ENCODE measurements around the gene ANP32B. TPM values are rescaled to one million over a fixed set of nuclear protein-coding genes. Genes with fewer than 3 reads are reported as not detected.

Gene ANP32B
- total and polyA plus RNA-seq, 12 donors: 13.4 to 156 (median 66.0) TPM

DNA sequence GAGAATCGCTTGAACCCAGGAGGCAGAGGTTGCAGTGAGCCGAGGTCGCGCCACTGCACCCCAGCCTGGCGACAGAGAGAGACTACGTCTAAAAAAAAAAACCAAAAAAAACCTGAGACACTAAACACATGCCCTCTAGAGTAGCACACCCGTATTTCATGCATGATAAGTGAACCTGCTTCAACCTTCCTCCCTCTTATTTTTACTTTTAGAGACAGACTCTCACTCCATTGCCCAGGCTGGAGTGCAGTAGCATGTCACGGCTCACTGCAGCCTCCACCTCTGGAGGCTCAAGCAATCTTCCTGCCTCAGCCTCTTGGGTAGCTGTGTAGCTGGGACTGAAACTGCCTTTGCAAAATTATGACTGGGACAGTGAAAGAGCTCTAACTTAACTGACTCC, 55.8 kb downstream of the ANP32B start:
- no peaks in the 10 kb centered on the region for H3K4me1 ChIP-seq (replicated peaks in 1 of 2)
- WGBS, 4 donors: 75 to 91% (median 82%) methylated on average over 8 of the region's 8 CpGs
- DNase-seq: no peak
- TF ChIP-seq CTCF (IDR thresholded peaks at IDR 0.05): no peak
- no peak for TF ChIP-seq POLR2A (IDR thresholded peaks at IDR 0.05)
- no peak overlapping the region for H3K27ac ChIP-seq
- no peaks in the 10 kb centered on the region for H3K36me3 ChIP-seq (replicated peaks in 1 of 2)
- H3K9me3 ChIP-seq (replicated peaks in 1 of 3): no peaks in the 10 kb centered on the region
- intact Hi-C loops (cut with DNase I): loop anchor here (10.0 kb wide), 3 partner anchors 54 to 324 kb away; partner anchors contain the start of genes ANP32B (in 1 of the 2) and TRMO (in 1 of the 2)
- no peak overlapping the region for H3K4me3 ChIP-seq
- H3K27me3 ChIP-seq: no peaks in the 10 kb centered on the region

GRCh38 chr9:98039607-98040017, 56.5 kb downstream of the ANP32B start:
- Histone ChIP-seq H3K4me1 (replicated peaks in 1 of 2) (no peaks in the 10 kb centered on the region), H3K9me3 (replicated peaks in 1 of 3) (no peaks in the 10 kb centered on the region), H3K36me3 (replicated peaks in 1 of 2) (no peaks in the 10 kb centered on the region), H3K4me3 (no peak overlapping the region), H3K27ac (no peak overlapping the region), H3K27me3 (no peaks in the 10 kb centered on the region)
- intact Hi-C loops (cut with DNase I): loop anchor here (10.0 kb wide), 3 partner anchors 55 to 325 kb away; partner anchors contain the start of genes ANP32B (in 1 of the 2) and TRMO (in 1 of the 2)
- 72 to 77% (median 74%) methylated on average over 9 to 10 of the region's 10 CpGs for WGBS, 4 donors
- no peak for DNase-seq
- no peak for TF ChIP-seq POLR2A (IDR thresholded peaks at IDR 0.05)
- no peak for TF ChIP-seq CTCF (IDR thresholded peaks at IDR 0.05)

GRCh38 chr9:98040212-98040611, 57.1 kb downstream of the ANP32B start:
- H3K36me3 ChIP-seq (replicated peaks in 1 of 2): no peaks in the 10 kb centered on the region
- no peak overlapping the region for H3K4me3 ChIP-seq
- no peak for TF ChIP-seq CTCF (IDR thresholded peaks at IDR 0.05)
- no peak for TF ChIP-seq POLR2A (IDR thresholded peaks at IDR 0.05)
- intact Hi-C loops (cut with DNase I): no loop called here
- no peaks in the 10 kb centered on the region for H3K27me3 ChIP-seq
- H3K9me3 ChIP-seq (replicated peaks in 1 of 3): no peaks in the 10 kb centered on the region
- 94 to 97% (median 95%) methylated on average over 6 of the region's 6 CpGs for WGBS, 4 donors
- no peaks in the 10 kb centered on the region for H3K4me1 ChIP-seq (replicated peaks in 1 of 2)
- no peak overlapping the region for H3K27ac ChIP-seq
- no peak for DNase-seq

GRCh38 chr9:98043915-98044314, 60.8 kb downstream of the ANP32B start:
- intact Hi-C loops (cut with DNase I): no loop called here
- 81 to 87% (median 82%) methylated on average over 5 of the region's 5 CpGs for WGBS, 4 donors

More at GRCh38 chr9:98043915-98044314, 60.8 kb downstream of the ANP32B start:
- no peak for TF ChIP-seq CTCF (IDR thresholded peaks at IDR 0.05)
- TF ChIP-seq POLR2A (IDR thresholded peaks at IDR 0.05): no peak
- no peaks in the 10 kb centered on the region for H3K27me3 ChIP-seq
- H3K4me3 ChIP-seq: no peak overlapping the region
- no peak for DNase-seq
- H3K4me1 ChIP-seq (replicated peaks in 1 of 2): no peaks in the 10 kb centered on the region
- no peaks in the 10 kb centered on the region for H3K9me3 ChIP-seq (replicated peaks in 1 of 3)
- H3K36me3 ChIP-seq (replicated peaks in 1 of 2): no peaks in the 10 kb centered on the region
- no peak overlapping the region for H3K27ac ChIP-seq

All from adrenal gland (tissue), 12 donors.